Central memory CD4-positive, alpha-beta T cell (primary cell): Measurements from ENCODE around the gene IPO9.

Experiments used
- DNase-seq: peaks from one replicate; pipeline ENCODE4 v3.0.0; 2022
- total RNA-seq, 3 experiments: gene quantifications; one replicate each; lab custom pipeline; 2026; lab: John Stamatoyannopoulos, UW

The IPO9 gene
- 95.7 to 112 (median 108) reads per million in 3 experiments for total RNA-seq

DNA sequence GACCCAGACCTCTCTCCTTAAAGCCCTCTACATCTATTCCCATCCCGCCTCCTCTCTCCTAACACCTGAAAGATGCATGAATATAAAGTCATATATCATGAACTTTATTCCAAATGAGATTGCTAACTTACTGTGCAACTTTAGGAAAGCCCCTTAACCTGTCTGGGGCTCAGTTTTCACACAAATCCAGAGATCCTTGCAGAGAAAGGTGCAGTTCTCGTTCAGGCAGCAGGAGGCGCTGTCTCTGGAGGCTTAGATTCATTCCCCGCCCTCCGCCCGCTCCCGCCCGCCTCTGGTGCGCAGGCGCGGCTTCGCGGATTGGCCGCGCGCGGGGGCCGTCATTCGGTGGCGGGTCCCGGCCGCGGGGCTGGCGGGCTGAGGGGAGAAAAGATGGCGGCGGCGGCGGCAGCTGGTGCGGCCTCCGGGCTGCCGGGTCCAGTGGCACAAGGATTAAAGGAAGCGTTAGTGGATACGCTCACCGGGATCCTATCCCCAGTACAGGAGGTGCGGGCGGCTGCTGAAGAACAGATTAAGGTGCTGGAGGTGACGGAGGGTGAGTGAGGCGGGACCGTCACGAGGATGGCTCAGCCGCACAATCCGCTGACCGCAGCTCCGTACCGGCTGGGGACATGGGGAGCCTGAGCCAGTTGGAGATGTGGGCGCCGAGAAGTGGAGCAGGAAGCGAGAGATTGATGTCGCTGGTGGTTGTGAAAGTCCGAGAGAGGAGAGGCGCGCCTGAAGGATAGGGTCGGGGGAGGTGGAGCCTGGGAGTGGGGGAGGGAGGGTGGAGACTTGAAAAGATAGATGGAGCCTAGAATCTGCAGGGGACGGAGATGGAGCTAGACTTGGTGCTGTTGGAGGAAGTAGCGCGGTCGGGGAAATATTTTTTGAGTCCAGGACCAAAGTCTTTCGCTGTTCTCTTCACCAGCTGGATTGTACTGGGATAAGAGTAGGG lies at the start of gene IPO9:
Gene IPO9, plus strand, starts transcription at position 338 of the 955 bp plus-strand sequence. Its CDS starts 53 bp downstream, at position 391.
- peak; percentile 94 for DNase-seq

DNA sequence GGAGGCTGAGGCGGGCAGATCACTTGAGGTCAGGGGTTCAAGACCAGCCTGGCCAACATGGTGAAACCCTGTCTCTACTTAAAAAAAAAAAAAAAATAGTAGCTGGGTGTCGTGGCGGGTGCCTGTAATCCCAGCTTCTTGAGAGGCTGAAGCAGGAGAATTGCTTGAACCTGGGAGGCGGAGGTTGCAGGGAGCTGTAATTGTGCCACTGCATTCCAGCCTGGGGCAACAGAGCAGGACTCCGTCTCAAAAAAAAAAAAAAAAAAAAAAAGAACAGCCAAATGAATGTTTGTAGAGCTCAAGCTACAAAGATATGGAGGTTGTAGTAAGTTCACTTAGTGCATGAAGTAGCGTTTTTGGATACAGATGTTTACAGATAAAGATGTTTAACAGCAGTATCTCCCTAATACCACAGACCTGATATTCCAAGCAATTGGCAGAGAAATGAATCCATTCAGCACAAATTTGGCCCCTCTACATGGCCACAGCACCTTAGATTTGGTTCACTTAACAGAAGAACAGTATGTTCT lies 49.5 kb upstream of the IPO9 start:
- DNase-seq, result no peak

DNA sequence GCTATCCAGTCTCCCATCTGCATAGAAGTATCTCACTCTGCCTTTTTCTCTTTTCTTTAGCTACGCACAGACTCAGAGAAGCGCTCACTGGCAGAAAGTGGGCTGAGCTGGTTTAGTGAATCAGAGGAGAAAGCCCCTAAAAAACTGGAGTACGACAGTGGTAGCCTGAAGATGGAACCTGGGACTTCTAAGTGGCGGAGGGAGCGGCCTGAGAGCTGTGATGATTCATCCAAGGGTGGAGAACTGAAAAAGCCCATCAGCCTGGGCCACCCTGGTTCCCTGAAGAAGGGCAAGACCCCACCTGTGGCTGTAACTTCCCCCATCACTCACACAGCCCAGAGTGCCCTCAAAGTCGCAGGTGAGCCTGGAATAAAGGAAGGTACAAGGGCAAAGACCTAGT lies 48.0 kb upstream of the IPO9 start:
- DNase-seq, result no peak

DNA sequence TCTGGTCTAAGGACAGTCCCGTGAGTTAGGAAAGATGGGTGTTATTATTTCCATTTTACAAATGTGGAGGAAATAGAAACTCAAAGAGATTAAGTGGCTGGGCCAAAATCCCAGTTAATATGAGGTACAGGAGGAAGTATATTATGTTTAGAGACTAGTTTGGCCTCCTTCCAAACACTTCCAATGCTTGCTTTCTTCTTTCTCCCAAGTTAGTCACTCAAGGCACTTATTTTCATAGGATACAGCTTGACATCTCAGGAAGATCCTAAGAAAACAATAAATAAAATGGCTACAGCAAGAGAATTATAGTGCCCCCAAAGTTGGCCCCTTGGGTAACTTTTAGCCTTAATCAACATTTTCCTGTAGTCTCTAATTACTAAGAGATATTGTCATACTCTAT lies 47.5 kb upstream of the IPO9 start:
- no peak for DNase-seq

DNA sequence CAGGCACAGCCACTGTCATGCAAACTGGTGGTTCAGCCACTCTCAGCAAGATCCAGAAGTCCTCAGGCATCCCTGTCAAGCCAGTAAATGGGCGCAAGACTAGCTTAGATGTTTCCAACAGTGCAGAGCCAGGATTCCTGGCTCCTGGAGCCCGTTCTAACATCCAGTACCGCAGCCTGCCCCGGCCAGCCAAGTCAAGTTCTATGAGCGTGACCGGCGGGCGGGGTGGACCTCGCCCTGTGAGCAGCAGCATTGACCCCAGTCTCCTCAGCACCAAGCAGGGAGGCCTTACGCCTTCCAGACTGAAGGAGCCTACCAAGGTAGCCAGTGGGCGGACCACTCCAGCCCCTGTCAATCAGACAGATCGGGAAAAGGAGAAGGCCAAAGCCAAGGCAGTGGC lies 46.6 kb upstream of the IPO9 start:
- DNase-seq, result no peak

DNA sequence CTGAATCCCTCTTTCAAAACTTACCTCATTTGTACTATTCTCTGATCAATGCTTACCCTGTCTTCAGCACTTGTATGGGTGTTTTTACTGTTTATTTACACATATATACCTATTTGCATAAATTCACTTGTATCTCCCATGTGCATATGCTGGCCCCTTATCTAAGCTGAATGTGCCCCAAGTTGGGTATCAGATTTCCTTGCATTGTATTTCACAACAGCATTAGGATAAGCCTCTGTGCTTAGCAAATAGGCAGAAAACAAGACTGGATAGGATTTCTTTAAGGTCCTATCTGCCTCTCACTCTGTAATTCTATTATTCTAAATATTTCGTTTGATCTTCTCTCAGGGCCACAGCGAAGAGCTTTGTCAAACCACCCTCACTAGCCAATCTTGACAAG lies 45.9 kb upstream of the IPO9 start:
- no peak for DNase-seq

DNA sequence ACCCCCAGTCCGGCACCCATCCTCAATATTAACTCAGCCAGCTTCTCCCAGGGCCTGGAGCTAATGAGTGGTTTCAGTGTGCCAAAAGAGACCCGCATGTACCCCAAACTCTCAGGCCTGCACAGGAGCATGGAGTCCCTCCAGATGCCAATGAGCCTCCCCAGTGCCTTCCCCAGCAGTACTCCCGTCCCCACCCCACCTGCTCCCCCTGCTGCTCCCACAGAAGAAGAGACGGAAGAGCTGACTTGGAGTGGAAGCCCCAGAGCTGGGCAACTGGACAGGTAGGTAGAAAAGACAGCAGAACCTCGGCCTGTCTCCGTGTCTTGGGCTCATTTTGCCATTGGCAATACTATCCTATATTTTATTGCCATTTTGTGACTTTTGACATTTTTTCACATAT lies 45.4 kb upstream of the IPO9 start:
- DNase-seq, result no peak

DNA sequence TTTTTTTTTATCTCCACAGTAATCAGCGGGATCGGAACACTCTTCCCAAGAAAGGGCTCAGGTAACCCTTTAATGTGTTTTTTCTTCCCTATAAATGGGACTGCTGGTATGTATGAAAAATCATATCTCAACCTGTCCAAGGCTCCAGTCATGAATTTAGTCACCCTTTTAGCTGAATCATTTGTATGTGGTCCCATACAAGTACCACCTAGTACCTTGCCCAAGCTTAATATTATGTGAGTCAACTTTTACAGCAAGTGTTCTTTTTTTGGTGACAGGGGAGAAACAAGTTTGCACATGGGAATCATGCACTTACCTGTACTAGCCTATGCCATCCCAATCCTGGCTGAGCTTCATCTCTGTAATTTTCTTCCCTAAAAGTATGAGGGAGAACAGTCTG lies 43.7 kb upstream of the IPO9 start:
- DNase-seq, result no peak

DNA sequence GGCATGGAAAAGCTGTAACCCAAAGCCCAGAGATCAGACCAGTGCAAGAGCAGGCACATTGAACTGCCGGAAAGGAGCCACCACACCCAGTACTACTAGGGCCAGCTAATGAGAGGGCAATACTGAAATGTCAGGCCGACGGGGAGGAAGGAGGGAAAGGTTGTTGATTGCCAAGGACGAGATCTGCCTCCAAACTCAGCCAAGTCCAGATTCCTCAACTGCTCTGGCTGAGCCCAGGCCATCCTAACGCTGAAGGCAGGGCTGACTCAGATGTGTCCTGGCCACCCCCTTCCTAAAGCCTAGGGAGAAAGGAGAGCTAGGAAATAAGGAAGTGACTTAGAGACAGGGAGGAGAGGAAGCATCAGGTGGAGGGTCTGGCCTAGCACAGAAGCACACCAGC lies 42.1 kb upstream of the IPO9 start:
- DNase-seq, result no peak

DNA sequence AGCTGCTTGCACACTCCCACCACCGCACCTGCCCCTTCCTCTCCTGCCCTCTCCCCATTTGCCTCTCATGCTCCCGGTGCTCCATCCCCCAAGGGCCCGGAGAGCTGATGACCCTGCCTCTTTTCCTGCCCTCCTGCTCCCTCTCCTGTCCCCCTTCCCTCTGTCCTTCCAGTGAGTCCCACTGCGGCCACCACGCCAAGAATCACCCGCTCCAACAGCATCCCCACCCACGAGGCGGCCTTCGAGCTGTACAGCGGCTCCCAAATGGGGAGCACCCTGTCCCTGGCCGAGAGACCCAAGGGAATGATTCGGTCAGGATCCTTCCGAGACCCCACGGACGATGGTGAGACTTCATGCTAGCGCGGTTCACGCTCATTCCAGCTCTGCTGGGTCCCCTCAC lies 40.7 kb upstream of the IPO9 start:
- no peak for DNase-seq

DNA sequence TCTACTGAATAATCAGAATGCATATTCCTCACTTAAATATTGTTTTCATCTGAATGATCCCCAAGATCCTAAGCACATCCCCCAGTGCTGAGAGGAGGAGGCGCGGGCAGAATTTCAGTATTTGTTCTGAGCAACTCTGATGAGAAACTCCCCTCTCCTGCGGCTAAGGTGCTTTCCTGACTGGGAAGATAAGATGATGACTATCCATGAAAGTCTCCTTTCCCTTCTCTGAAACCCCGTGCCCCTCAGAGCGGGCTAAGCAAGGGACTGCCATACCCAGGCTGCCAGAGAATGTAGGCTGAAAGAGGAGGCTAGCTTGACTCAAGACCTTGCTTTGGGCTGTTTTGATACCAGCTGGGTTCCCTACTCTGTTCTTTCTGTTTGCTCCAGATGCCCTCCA lies 39.7 kb upstream of the IPO9 start:
- no peak for DNase-seq

DNA sequence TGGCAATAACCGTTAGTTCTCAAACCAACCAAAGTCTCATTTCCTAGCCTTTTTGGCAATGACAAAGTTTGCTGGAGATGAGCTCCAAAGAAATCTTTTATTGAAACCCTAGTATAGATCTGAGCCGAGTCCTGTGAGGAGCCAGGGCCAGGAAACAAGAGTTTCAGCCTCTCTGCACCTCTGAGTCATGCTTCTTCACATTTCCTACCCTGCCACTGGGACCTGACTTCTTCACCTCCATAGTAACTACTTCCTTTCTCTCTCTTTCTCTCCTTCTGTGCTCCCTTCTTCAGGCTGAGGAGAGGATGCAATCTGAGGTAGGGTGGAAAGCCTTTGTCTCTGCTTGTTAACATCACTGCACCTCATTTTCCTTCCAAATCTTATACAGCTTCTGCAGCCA lies 38.7 kb upstream of the IPO9 start:
- DNase-seq, result no peak

DNA sequence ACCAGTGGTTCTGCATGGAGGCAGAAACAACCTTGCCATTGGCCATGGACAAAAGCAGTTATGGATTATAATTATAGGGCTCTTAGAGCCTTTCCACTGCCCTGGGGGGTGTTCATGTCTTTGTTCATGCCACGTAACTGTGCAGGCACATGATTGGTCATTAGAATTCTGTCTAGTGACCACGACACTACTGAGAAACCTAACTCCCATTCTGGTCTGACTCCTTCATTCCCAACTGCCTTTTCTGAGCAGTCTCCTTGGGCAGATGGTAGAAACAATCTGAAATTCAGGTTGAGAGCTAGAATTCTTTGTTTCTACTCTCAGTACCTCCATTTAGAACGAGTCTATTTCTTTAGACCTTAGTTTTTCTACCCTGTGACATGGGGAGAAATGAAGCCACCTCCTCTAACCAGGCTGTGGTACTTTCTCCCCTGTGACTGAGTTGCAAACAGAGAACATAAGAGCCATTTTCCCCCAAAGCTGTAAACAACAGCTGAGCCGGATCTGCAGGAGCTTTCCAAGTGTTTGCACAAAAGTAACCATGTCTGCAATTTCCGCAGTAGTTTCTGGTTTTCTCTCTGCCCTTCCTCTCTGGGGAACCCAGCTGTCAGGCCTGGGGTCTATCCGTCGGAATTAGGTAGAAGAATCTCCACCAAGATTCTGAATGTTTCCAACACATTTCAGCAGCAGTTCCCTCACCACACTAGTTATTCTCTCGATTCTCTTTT lies 37.7 kb upstream of the IPO9 start:
- no peak for DNase-seq

DNA sequence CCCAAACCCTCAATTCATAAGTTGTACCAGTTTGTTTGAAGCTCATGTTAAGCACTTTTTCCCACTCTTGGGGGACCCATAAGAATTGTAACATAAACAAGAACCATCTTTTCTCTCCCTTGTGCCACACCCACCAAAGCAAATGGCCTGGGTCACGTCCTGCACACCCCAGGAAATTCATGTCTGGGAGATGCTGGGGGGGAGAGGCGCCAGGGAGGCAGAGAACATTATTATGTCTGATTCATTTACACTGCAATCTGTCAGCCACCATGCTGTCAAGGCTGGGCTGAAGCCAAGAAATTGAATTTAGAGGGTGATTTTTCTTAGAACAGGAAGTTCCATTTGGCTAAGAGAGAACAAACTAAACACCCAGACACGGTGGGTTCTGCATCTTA lies 37.2 kb upstream of the IPO9 start:
- no peak for DNase-seq

DNA sequence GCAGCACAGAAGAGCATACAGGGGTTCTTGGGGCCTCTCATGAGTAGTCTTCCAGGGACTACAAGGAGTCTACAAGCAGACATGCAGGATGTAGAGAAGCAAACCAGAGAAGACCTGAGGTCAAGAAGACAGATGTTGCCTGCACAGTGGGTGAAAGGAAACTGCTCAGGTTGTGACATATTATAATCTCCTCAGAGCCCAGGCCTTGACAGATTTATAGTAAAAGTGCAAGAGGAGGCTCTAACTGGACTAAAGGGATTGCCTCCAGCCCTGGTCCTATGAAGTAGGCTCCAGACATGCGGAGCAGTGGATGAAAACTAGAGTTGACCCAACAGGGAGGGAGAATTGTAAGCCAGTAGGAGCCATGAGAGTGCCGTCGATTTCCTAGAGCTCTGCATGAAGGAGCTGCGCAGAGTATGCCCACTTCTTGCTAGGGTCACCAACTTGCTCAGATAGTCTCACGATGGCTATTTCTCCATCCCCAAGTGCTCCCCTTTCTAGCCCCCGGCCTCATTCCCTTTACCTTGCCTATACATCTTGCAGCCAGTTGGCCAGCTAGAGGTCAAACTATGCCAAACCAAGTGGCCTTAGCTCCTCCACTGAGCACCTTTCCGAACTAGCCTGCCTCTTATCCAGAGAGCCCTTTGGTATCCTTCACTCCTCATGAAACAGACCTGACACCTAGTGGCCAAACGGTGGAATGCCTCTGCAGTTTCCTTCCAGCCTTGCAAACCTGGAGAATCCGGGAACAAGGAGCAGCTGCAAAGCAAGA lies 36.2 kb upstream of the IPO9 start:
- peak; percentile 33 for DNase-seq

DNA sequence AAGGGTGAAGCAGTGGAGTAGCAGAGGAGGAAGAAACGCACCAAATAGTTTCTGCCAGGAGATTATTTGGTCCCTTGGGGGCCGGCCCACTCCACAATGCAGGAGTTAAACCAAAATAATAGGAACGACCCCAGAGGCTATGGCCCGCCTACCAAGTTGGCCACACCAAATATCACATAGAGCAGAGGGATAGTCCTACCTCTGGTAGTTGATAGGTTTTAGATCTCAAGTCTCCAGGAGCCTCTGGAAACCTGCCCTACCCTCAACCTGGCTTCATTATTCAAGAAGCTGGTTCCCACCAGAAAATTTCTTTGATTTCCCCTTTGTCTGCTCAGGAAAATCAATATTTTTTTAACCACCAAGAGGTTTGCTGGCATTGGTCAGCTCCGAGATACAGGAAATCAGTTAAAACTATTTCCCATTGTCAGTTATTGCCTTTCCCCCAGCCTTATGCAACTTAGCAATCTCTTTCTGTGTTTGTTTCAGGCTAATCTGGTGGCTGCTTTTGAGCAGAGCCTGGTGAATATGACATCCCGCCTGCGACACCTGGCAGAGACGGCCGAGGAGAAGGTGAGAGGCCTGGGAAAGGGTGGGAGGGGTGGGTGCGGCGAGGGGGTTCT lies 35.5 kb upstream of the IPO9 start:
- no peak for DNase-seq

DNA sequence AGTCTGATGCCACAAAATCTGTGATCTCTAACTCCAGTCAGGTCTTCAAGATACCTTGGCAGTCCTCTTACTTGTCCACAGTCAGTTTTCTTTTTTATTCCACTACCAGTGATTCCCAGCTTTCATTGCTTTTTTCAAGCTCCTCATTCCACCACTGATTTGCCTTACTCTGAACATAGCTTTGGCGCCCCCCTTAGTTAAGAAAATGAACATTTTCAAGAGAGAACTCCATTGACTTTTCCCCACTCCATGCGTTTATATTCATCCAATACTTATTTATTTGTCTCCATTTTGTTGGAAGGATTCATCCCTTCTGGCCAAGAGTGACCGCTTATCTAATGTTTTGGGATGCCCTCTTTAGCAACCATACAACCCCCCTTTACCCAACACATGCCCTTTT lies 33.9 kb upstream of the IPO9 start:
- DNase-seq, result no peak

DNA sequence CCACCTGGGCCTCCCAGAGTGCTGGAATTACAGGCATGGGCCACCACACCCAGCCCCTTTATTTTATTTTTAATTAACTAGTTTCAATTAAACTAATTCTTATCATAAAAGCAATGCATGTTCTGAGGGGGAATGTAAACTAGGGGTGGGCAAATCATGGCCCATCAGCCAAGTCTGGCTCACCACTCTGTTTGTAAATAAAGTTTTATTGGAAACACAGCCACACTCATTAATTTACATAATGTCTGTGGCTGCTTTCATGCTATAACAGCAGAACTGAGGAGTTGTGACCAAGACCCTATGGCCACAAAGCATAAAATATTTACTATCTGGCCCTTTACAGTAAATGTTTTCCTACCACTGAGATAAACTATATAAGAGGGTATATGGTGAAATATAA lies 28.7 kb upstream of the IPO9 start:
- DNase-seq, result no peak

DNA sequence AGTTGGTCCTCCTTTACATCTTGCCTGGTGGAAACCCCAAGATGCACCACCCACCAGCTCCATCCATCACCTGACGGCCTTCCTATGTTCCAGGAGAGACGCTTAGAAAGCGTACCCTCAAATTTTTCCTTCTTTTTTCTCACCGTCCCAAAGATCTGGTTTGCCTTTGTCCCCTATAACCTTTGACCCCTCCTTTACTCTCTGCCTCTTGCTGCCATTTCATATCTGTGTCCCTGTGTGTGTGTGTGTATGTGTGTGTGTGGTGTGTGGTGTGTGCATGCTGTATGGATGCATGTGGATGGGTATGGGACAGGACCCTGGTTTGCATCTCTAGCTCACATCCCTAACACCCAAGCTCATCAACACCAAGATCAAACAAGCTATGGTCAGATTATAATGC lies 22.2 kb upstream of the IPO9 start:
- DNase-seq, result no peak

DNA sequence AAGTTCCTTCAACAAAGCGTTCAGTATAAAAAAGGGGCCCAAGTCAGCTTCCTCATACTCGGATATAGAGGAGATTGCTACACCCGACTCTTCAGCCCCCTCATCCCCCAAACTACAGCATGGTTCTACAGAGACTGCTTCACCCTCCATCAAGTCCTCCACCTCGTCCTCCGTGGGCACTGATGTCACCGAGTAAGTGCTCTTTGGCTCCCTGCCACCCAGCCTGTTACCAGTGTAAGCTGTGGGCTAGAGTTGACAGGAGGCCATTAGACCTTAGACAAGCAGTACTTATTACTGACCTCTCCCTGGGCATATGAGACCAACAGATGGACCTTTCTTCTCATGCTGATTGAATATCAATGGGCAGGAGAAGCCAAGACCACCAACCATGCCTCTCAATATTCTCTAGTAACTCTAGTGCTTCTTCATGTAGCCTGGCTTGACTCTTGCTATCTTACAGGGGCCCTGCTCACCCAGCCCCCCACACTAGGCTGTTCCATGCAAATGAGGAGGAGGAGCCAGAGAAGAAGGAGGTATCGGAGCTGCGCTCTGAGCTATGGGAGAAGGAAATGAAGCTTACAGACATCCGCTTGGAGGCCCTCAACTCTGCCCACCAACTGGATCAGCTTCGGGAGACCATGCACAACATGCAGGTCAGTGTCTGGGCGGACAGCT lies 20.9 kb upstream of the IPO9 start:
- DNase-seq, result no peak

DNA sequence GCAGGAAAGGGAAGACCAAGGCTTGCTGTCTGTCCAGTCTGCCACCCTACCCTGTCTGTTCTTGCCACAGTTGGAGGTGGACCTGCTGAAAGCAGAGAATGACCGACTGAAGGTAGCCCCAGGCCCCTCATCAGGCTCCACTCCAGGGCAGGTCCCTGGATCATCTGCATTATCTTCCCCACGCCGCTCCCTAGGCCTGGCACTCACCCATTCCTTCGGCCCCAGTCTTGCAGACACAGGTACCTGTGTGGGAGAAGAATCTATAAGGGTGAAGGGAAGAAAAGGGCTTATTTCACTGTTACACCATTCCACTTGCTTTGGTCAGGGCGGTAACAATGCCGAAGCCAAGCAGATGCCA lies 20.3 kb upstream of the IPO9 start:
- no peak for DNase-seq

DNA sequence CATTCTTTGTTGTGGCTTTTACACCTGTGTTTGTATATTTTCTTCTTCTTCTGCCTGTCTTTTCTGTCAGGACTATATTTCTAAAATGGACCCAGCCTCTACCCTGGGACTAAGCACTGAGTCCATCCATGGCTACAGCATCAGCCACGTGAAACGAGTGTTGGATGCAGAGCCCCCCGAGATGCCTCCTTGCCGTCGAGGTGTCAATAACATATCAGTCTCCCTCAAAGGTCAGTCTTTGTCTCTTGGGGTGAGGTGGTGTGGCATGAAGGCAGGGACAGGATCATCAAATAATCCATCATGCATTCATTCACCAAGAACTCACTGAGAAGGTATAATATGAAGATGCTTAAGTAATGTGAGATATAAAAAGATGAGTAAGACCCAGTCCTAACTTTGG lies 19.1 kb upstream of the IPO9 start:
- DNase-seq, result no peak
